Stomach smooth muscle (tissue), 2 donors: Measurements from ENCODE around the gene RNASE7.

ENCODE experiments used
- H3K27ac ChIP-seq: one replicate; pipeline ENCODE4 v1.7.0; 2013; ENCODE audit warnings: mild to moderate bottlenecking, low read length, inconsistent platforms
- H3K27me3 ChIP-seq, 2 donors: one replicate each; pipeline ENCODE4 v1.7.0; 2013; ENCODE audit warnings: low read length in 2 of 2; ENCODE audit not compliant: insufficient read depth in 2 of 2, control insufficient read depth in 1 of 2
- H3K36me3 ChIP-seq, 2 donors: one replicate each; pipeline ENCODE4 v1.7.0; 2013; ENCODE audit warnings: low read length in 2 of 2; ENCODE audit not compliant: control insufficient read depth in 2 of 2, insufficient read depth in 2 of 2
- H3K4me1 ChIP-seq: one replicate; pipeline ENCODE4 v1.7.0; 2013; ENCODE audit warnings: low read length; ENCODE audit not compliant: control insufficient read depth, insufficient read depth
- H3K4me3 ChIP-seq, 2 donors: one replicate each; pipeline ENCODE4 v1.7.0; 2013; ENCODE audit warnings: low read length in 2 of 2
- H3K9ac ChIP-seq, 2 donors: one replicate each; pipeline ENCODE4 v1.7.0; 2013; ENCODE audit warnings: low read length in 2 of 2, mild to moderate bottlenecking in 1 of 2
- H3K9me3 ChIP-seq, 2 donors: one replicate each; pipeline ENCODE4 v1.7.0; 2013; ENCODE audit warnings: low read length in 2 of 2; ENCODE audit not compliant: control insufficient read depth in 2 of 2
- donor health status: healthy.
- donor health status: Pancreatic carcinoma.

Gene RNASE7

DNA sequence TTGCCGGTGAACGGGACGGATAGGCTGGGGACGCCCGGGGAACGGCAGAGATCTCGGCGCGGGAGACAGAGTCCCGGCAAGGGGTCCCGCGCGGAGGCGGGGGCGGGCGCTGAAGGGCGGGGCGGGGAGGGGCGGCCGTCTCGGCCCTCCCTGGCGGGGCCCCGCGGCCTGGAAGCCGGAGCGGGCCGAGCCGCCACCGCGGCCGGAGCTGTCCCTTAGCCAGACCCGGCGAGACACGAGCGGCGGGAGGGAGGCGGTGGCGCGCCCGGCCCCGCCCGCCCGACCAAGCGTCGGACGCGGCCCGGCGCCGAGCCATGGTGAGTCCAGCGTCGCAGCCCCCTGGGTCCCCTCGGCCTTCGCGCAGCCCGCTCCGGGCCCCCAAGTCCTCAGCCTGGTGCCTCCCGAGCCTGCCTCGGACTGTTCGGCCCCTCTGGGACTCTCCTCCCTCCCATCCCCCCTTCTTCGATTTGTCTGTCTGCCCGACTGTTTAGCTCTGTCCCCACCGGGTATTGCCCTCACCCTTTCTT lies 28.0 kb downstream of the RNASE7 start, which contains the start of gene ARHGEF40:
TSS of gene ARHGEF40 (plus strand) at position 222 of the 527 bp plus-strand sequence. CDS start at position 315, 93 bp downstream.
- peak within 1 kb of the TSS; percentile 74 to 80 for H3K9ac ChIP-seq
- H3K27me3 ChIP-seq, result no peaks in the 10 kb centered on the region
- H3K36me3 ChIP-seq, result peaks cover 9 to 16% of the 10 kb centered on the region in 2 donors
- H3K4me1 ChIP-seq, result peaks cover 38% of the 10 kb centered on the region
- H3K9me3 ChIP-seq, result no peaks in the 10 kb centered on the region
- H3K27ac ChIP-seq, result peak within 1 kb of the TSS; percentile 84
- H3K4me3 ChIP-seq, result peak within 1 kb of the TSS; percentile 86 to 90

DNA sequence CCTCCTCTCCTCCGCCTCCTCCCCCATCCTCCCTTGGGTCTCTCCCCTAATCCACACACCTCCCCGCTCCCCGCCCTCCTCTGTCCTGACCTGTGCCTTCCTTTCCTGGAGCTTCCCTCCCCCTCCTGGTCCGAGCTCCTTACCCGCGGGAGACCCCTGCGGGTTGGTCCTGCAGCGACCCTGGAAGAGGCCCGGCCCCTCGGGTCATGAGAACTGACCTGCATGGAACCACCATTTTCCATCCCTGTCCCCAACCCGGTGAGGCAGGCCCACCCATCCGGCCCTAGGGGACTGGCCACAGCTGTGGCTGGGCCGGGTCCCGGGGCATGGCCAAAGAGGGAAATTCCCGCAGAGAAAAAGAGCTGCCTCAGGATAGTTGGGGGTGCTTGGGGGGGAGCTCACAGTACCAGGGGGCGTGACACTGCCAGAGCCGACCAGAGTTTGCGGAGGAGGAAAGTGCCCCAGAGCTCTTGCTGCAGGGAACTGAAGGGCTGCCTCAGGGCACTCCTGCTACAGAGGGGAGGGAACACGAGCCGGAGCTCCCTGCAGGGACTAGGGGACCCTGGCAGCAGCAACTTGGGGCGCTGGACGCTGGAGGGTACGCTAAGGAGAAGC lies 28.6 kb downstream of the RNASE7 start:
- H3K27me3 ChIP-seq, result no peaks in the 10 kb centered on the region
- peak overlapping the region; percentile 84 for H3K27ac ChIP-seq
- peak overlapping the region; percentile 86 to 90 for H3K4me3 ChIP-seq
- peaks cover 38% of the 10 kb centered on the region for H3K4me1 ChIP-seq
- peaks cover 12 to 21% of the 10 kb centered on the region in 2 donors for H3K36me3 ChIP-seq
- H3K9ac ChIP-seq, result peak overlapping the region; percentile 74 to 80
- no peaks in the 10 kb centered on the region for H3K9me3 ChIP-seq

DNA sequence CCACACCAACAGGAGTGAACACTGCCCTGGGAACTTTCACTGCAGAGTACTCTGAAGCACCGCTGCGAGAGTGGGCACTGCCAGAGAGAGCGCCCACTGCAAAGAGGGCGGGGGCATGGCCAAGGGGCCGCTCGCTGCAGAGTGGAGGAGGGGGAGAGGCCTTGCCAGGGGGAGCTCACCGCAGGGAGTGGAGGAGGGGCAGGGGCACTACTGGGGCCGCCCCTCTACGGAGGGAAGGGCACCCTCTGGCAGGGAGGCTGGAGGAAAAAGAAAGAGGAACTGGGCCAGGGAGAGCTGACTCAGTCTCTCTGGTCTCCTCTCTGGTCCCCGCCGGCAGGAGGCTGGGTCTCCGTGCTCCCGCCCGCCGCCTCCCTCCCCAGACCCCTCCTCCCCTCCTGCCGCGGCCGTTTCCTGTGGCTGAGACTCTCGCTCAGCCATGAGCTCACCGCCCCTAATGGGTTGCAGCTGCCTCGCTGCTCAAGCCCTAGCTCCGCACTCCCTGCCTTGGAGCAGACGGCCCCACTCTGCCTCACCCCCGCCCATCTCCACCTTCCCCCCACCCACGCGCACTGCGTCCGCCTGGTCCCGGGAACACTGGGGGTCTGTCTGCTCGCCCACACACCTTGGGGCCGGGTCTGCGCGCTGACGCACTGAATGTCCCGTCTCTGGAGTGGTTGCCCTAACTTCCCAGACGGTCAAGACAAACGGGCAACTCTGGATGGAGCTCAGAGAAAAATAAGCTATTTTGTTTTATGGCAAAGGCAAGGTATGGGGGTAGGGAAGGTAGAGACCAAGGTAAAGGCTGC lies 29.3 kb downstream of the RNASE7 start:
- H3K27me3 ChIP-seq, result no peaks in the 10 kb centered on the region

DNA sequence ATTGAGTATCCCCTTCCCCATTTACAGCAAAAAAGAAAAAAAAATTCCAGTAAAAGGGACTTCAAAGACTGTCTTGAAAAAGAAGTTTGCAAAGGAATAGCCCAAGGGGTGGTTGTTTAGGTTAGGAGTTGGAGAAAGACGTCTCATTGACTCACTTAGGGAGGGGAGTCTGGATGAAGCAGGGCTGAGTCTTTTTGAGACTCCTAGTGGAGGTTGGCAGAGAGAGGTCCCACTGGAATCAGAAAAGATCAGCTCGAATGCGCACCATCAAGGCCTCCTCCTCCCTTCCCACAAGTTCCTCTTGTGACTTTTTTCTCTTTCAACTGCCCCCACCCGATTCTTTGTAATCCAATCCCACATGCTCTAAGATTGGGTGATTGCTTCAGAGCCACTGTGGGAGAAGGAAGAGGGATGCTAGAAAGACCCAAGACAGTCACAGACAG lies 29.9 kb downstream of the RNASE7 start:
- Histone ChIP-seq H3K27me3 (no peaks in the 10 kb centered on the region), H3K27ac (peak overlapping the region; percentile 84), H3K9ac (peak overlapping the region; percentile 22 to 74), H3K4me3 (peak overlapping the region; percentile 86 to 90), H3K9me3 (no peaks in the 10 kb centered on the region), H3K4me1 (peaks cover 38% of the 10 kb centered on the region), H3K36me3 (peaks cover 22 to 34% of the 10 kb centered on the region in 2 donors)

More for the DNA sequence above, 29.3 kb downstream of the RNASE7 start:
- peak overlapping the region; percentile 84 for H3K27ac ChIP-seq
- H3K9me3 ChIP-seq, result no peaks in the 10 kb centered on the region
- H3K36me3 ChIP-seq, result peaks cover 19 to 29% of the 10 kb centered on the region in 2 donors
- peak overlapping the region; percentile 74 to 80 for H3K9ac ChIP-seq
- peak overlapping the region; percentile 86 to 90 for H3K4me3 ChIP-seq
- peaks cover 38% of the 10 kb centered on the region for H3K4me1 ChIP-seq

DNA sequence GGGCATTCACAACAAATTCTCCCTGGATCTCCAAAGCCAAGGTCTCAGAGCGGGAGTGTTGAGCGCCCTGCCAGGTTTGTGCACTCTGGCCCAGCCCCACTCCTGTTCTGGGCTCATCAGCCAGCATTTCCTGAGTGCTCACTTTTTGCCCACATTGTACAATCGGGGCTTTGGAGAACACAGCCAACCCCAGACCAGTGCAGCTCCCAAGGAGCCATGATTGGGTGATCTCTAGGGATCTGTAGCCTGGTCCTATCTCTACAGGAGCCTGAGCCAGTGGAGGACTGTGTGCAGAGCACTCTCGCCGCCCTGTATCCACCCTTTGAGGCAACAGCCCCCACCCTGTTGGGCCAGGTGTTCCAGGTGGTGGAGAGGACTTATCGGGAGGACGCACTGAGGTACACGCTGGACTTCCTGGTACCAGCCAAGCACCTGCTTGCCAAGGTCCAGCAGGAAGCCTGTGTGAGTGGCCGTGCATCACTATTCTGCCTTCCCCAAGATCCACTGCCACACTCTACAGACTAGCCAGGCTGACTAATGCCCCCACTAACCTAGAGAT lies 30.7 kb downstream of the RNASE7 start:
- H3K9me3 ChIP-seq, result no peaks in the 10 kb centered on the region
- H3K27ac ChIP-seq, result peak overlapping the region; percentile 84
- H3K9ac ChIP-seq, result no peak overlapping the region
- no peak overlapping the region for H3K4me3 ChIP-seq
- peaks cover 38% of the 10 kb centered on the region for H3K4me1 ChIP-seq
- H3K36me3 ChIP-seq, result peaks cover 22 to 38% of the 10 kb centered on the region in 2 donors
- no peaks in the 10 kb centered on the region for H3K27me3 ChIP-seq

DNA sequence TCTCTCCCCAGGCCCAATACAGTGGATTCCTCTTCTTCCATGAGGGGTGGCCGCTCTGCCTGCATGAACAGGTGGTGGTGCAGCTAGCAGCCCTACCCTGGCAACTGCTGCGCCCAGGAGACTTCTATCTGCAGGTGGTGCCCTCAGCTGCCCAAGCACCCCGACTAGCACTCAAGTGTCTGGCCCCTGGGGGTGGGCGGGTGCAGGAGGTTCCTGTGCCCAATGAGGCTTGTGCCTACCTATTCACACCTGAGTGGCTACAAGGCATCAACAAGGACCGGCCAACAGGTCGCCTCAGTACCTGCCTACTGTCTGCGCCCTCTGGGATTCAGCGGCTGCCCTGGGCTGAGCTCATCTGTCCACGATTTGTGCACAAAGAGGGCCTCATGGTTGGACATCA lies 31.8 kb downstream of the RNASE7 start:
- Histone ChIP-seq H3K36me3 (peaks cover 30 to 49% of the 10 kb centered on the region in 2 donors), H3K27ac (no peak overlapping the region), H3K27me3 (no peaks in the 10 kb centered on the region), H3K9ac (no peak overlapping the region), H3K9me3 (no peaks in the 10 kb centered on the region), H3K4me1 (peaks cover 33% of the 10 kb centered on the region), H3K4me3 (no peak overlapping the region)

DNA sequence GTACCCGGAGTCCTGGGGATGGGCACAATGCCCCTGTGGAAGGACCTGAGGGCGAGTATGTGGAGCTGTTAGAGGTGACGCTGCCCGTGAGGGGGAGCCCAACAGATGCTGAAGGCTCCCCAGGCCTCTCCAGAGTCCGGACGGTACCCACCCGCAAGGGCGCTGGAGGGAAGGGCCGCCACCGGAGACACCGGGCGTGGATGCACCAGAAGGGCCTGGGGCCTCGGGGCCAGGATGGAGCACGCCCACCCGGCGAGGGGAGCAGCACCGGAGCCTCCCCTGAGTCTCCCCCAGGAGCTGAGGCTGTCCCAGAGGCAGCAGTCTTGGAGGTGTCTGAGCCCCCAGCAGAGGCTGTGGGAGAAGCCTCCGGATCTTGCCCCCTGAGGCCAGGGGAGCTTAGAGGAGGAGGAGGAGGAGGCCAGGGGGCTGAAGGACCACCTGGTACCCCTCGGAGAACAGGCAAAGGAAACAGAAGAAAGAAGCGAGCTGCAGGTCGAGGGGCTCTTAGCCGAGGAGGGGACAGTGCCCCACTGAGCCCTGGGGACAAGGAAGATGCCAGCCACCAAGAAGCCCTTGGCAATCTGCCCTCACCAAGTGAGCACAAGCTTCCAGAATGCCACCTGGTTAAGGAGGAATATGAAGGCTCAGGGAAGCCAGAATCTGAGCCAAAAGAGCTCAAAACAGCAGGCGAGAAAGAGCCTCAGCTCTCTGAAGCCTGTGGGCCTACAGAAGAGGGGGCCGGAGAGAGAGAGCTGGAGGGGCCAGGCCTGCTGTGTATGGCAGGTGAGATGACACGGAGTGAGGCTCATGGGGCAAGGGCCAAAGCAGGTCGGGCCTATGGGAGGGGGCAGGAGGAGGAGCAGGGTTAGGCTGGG lies 32.5 kb downstream of the RNASE7 start:
- Histone ChIP-seq H3K4me3 (no peak overlapping the region), H3K27me3 (no peaks in the 10 kb centered on the region), H3K9ac (no peak overlapping the region), H3K4me1 (peaks cover 26% of the 10 kb centered on the region), H3K36me3 (peaks cover 38 to 55% of the 10 kb centered on the region in 2 donors), H3K9me3 (no peaks in the 10 kb centered on the region), H3K27ac (no peak overlapping the region)

DNA sequence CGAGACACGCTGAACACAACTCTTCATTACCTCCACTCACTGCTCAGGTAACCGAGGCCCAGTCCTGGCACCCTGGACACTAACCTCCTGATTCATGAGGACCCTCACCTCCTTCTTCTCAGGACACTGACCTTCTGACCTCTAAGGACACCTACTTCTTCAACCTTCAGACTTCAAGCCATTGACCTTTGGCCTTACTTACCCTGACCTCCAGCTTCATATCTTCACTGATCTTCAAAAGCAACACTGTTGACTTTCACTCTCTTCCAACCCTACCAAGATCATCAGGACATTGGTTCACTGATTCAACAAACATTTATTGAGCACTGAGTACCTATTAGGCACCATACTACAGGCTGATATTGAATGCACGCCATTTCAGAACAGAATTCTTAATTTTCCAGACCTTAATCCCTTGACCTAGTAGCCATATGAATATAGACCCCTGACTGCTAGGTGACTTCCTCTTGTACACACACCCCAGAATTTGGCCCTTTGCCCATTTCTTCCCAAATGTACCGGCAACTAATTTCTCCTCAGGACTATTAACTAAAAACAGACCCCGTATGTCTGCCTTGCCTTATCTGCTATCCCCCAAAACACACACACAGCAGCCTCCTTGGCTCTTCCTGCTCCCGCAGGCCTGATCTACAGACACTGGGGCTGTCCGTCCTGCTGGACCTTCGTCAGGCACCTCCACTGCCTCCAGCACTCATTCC lies 33.7 kb downstream of the RNASE7 start:
- Histone ChIP-seq H3K36me3 (peaks cover 49 to 66% of the 10 kb centered on the region in 2 donors), H3K4me1 (peaks cover 19% of the 10 kb centered on the region)

DNA sequence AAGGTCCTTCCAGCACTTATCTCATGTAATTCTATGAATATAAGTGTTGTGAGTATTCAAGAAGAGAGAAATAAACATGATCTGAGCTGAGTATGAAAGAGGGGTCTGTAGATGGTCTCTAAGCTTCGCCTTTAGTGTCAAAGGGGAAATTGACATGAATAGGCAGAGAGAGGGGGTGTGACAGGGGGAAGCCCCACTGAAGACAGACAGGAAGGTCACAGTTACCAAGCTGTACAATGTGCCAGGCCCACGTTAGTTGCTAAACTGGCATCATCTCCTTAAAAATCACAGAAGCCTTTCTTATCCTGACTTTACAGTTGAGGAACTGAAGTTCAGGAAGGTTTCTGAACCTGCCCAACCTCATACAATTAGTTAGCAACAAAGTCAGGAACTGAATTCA lies 35.5 kb downstream of the RNASE7 start:
- Histone ChIP-seq H3K27ac (no peak overlapping the region), H3K4me1 (peaks cover 3% of the 10 kb centered on the region), H3K9ac (no peak overlapping the region), H3K4me3 (no peak overlapping the region), H3K27me3 (no peaks in the 10 kb centered on the region), H3K36me3 (peaks cover 60 to 82% of the 10 kb centered on the region in 2 donors), H3K9me3 (no peaks in the 10 kb centered on the region)

More for the DNA sequence above, 33.7 kb downstream of the RNASE7 start:
- Histone ChIP-seq H3K9ac (no peak overlapping the region), H3K27me3 (no peaks in the 10 kb centered on the region), H3K4me3 (no peak overlapping the region), H3K27ac (no peak overlapping the region), H3K9me3 (no peaks in the 10 kb centered on the region)
